Brain microvascular endothelial cell (primary cell): ENCODE results near the gene POLR3A.

Source experiments
- DNase-seq: peaks from one replicate; pipeline ENCODE4 v3.0.0-alpha.2; 2020
- H3K27ac ChIP-seq: fragments of 250-450 bp; sonication (Bioruptor Pico); 2 replicates; pipeline ENCODE4 v1.5.1; 2020; ENCODE audit warnings: mild to moderate bottlenecking, moderate library complexity
- H3K27me3 ChIP-seq: fragments of 250-450 bp; sonication (Bioruptor Pico); replicated peaks from 2 replicates; pipeline ENCODE4 v1.5.1; 2020; ENCODE audit warnings: mild to moderate bottlenecking
- H3K36me3 ChIP-seq: fragments of 250-450 bp; sonication (Bioruptor Pico); replicated peaks from 2 replicates; pipeline ENCODE4 v1.5.1; 2020; ENCODE audit warnings: mild to moderate bottlenecking
- H3K4me3 ChIP-seq: 2 replicates; pipeline ENCODE4 v1.5.1; 2011; ENCODE audit warnings: low read depth, mild to moderate bottlenecking, control low read depth, low read length, moderate library complexity
- CTCF ChIP-seq: IDR thresholded peaks from 2 replicates; pipeline ENCODE4 v1.5.1; 2011; ENCODE audit warnings: low read depth, mild to moderate bottlenecking, moderate library complexity, low read length, control low read depth, inconsistent platforms; ENCODE audit errors: missing control alignments
- in situ Hi-C: cut with HindIII; loops from 2 replicates; pipeline ENCODE4 v1.10.0; 2017; ENCODE audit warnings: low sequenced_read_pairs, low pct_ligation_motif_present

Gene POLR3A

GRCh38 chr10:78063236-78063635 is 33.9 kb upstream of the POLR3A start:
- in situ Hi-C loops = no loop called here
- TF ChIP-seq CTCF = no peak
- no peak overlapping the region for H3K4me3 ChIP-seq

DNA sequence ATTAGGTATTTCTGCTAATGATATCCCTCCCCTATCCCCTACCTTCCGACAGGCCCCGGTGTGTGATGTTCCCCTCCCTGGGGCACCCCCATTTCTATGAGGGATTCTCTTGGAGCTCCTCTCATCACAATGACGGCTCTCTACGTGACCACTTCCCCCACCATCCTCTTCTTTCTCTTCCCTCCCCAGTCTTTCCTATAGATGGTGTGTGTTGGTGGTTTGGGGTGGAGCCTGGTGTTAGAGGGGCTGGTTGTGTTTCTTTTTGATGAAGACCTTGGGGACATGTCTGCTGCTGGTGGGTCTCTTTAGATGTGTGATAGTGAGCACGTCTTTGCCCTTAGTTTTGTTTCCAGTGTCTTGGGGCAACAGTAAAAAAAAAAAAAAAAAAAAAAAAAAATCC is 33.0 kb upstream of the POLR3A start:
- H3K27me3 ChIP-seq = no peaks in the 10 kb centered on the region
- H3K4me3 ChIP-seq = no peak overlapping the region
- H3K36me3 ChIP-seq = no peaks in the 10 kb centered on the region
- in situ Hi-C loops = no loop called here
- no peak overlapping the region for H3K27ac ChIP-seq
- no peak for DNase-seq
- no peak for TF ChIP-seq CTCF

More at GRCh38 chr10:78063236-78063635, 33.9 kb upstream of the POLR3A start:
- no peaks in the 10 kb centered on the region for H3K27me3 ChIP-seq
- H3K36me3 ChIP-seq = no peaks in the 10 kb centered on the region
- H3K27ac ChIP-seq = no peak overlapping the region
- DNase-seq = no peak

DNA sequence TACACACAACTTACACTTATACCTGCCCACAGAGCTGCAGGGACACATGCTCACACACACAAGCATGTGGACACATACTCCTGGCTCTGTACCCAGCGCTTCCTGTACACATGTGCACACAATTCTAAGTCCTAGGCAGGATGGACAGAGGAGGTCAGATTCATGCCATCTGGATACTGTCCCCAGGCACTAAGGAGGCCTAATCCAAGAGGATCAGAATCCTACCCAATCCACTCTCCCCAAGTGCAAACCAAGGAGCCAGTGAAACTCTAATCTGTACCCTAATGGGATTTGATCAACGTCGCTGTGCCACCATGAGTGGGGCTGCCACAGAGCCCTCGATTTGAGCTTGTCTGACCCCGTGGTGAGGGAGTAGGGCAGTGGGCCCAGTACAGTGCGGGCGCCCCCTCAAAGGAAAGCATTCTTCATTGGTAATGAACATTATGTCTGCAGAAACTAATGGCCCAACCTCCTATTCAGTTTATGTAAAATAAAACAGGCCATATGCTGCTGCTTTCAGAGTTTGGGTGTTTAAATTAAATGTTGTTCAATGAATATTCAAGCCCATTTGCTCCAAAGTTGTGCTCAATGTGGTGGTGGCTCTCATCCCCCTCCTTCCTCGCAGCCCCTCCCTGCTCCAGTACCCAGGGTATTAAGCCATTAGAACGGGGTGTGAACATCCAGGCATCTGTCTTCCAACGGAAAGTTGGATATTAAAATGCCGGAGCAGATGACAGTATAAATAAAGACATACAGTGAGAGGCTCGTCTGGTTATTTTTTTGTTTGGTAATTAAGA is 30.8 kb upstream of the POLR3A start:
- in situ Hi-C loops = no loop called here
- Histone ChIP-seq H3K27me3 (no peaks in the 10 kb centered on the region), H3K36me3 (no peaks in the 10 kb centered on the region), H3K27ac (no peak overlapping the region), H3K4me3 (no peak overlapping the region)
- no peak for DNase-seq
- no peak for TF ChIP-seq CTCF

DNA sequence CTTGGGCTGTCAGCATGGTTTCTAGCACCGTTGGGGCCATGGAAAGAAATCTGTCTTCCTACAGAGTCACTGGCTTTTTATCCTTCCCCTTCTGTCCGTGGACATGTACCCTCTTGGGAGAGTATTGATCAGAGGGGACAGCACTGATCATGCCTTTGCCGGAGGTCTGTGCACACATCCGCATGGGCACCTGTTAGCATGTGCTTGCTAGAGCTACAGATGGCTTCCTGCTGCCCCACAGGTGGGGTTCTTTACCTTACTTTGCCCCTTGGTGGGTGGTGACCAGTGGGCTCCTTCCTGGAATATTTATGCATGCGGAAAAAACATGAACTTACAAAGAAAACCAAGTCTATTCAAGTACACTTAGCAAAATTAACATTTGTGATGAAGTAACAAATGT is 29.2 kb upstream of the POLR3A start:
- in situ Hi-C loops = no loop called here
- Histone ChIP-seq H3K27ac (no peak overlapping the region), H3K36me3 (no peaks in the 10 kb centered on the region), H3K27me3 (no peaks in the 10 kb centered on the region), H3K4me3 (no peak overlapping the region)
- TF ChIP-seq CTCF = no peak
- no peak for DNase-seq

- no peak overlapping the region for H3K27ac ChIP-seq
- no peaks in the 10 kb centered on the region for H3K27me3 ChIP-seq
- no peak for TF ChIP-seq CTCF
- in situ Hi-C loops = no loop called here
- DNase-seq = peak; percentile 22
- no peak overlapping the region for H3K4me3 ChIP-seq
- no peaks in the 10 kb centered on the region for H3K36me3 ChIP-seq
Measured at GRCh38 chr10:78053211-78053868, 24.0 kb upstream of the POLR3A start.
